KMS-11 (cell line): Measurements from ENCODE around the gene NKD1.

Experiments used
- H2AFZ ChIP-seq: fragments of 200-600 bp; sonication (generic); 2 replicates; pipeline ENCODE4 v1.6.1; 2016; ENCODE audit warnings: antibody characterized with exemption, mixed run types, low read depth
- H3K27ac ChIP-seq: fragments of 200-600 bp; sonication (generic); 2 replicates; pipeline ENCODE4 v1.6.1; 2016; ENCODE audit warnings: mild to moderate bottlenecking, mixed run types
- H3K27me3 ChIP-seq: fragments of 200-600 bp; sonication (generic); 2 replicates; pipeline ENCODE4 v1.6.1; 2017; ENCODE audit warnings: mild to moderate bottlenecking, low read depth, mixed run types, moderate library complexity; ENCODE audit not compliant: insufficient read depth
- H3K36me3 ChIP-seq: fragments of 200-600 bp; sonication (generic); 2 replicates; pipeline ENCODE4 v1.6.1; 2017; ENCODE audit warnings: mild to moderate bottlenecking, mixed run types; ENCODE audit not compliant: insufficient read depth
- H3K4me1 ChIP-seq: fragments of 200-600 bp; sonication (generic); 2 replicates; pipeline ENCODE4 v1.6.1; 2016; ENCODE audit warnings: mild to moderate bottlenecking, low read depth, mixed run types; ENCODE audit not compliant: poor library complexity, severe bottlenecking
- H3K4me2 ChIP-seq: fragments of 200-600 bp; sonication (generic); 2 replicates; pipeline ENCODE4 v1.7.0; 2016; ENCODE audit warnings: mild to moderate bottlenecking, mixed run types
- H3K4me3 ChIP-seq: fragments of 200-600 bp; sonication (generic); IDR thresholded peaks from 2 replicates; pipeline ENCODE4 v1.6.1; 2017; ENCODE audit warnings: low read depth, low read length, mixed read lengths; ENCODE audit not compliant: insufficient read depth
- H3K79me2 ChIP-seq: fragments of 200-600 bp; sonication (generic); 2 replicates; pipeline ENCODE4 v1.6.1; 2016; ENCODE audit warnings: low read depth, mixed run types; ENCODE audit not compliant: insufficient read depth
- H3K9ac ChIP-seq: fragments of 200-600 bp; sonication (generic); 2 replicates; pipeline ENCODE4 v1.6.1; 2016; ENCODE audit warnings: mild to moderate bottlenecking, mixed run types
- H4K20me1 ChIP-seq: fragments of 200-600 bp; sonication (generic); 2 replicates; pipeline ENCODE4 v1.6.1; 2016; ENCODE audit warnings: mild to moderate bottlenecking, mixed run types; ENCODE audit not compliant: insufficient read depth
- CTCF ChIP-seq: fragments of 200-600 bp; sonication (generic); conservative IDR thresholded peaks from 2 replicates; pipeline ENCODE4 v1.6.1; 2017; ENCODE audit warnings: low read depth, mild to moderate bottlenecking, antibody characterized with exemption, low read length, moderate library complexity, mixed read lengths

Gene NKD1

GRCh38 chr16:50697881-50698767 is 149.9 kb downstream of the NKD1 start:
- H3K9ac ChIP-seq: no peak overlapping the region
- H3K79me2 ChIP-seq: no peaks in the 10 kb centered on the region
- H3K27me3 ChIP-seq: no peaks in the 10 kb centered on the region
- no peaks in the 10 kb centered on the region for H4K20me1 ChIP-seq
- H2AFZ ChIP-seq: peak overlapping the region; percentile 30; the same call in 1 of the 2 replicates
- no peaks in the 10 kb centered on the region for H3K36me3 ChIP-seq
- no peak overlapping the region for H3K4me2 ChIP-seq
- no peak overlapping the region for H3K27ac ChIP-seq
- no peaks in the 10 kb centered on the region for H3K4me1 ChIP-seq
- no peak overlapping the region for H3K4me3 ChIP-seq
- TF ChIP-seq CTCF: no peak
